Central memory CD4-positive, alpha-beta T cell (primary cell): ENCODE measurements around the gene TOMT.

Source experiments
- DNase-seq: peaks from one replicate; pipeline ENCODE4 v3.0.0; 2022

TOMT gene

DNA sequence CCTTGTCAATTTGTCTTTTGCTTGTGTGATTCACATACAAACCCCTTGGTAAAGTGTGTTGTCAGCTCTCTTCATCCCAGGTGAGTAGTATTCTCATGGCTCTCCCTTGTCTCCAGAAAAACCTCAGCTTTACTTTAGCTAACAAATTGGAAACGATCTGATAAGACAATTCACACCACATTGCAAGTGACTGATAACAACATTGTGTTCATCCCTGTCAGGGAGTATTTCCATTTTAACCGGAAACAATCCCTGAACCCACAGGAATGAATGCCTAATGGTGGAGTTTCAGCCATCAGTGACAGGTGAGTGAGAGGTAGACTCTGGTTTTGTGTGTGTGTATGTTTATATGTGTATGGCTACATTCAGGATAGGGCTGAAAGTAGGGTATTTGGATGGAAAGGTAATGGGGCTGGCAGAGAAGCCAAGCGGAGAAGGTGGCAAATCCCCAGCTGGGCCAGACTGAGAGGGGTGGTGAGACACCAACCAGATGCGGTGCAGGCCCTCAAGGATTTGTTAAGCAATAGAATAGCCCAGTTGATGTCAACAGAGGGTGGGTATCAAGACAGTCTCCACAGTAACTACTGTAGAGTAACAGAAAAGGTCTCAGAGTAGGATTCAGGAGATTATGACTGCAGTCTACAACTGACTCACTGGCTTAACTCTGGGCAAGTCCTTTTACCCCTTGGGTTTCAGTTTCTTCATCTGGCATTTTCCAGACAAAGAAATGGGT lies 17.5 kb upstream of the TOMT start:
- no peak for DNase-seq

DNA sequence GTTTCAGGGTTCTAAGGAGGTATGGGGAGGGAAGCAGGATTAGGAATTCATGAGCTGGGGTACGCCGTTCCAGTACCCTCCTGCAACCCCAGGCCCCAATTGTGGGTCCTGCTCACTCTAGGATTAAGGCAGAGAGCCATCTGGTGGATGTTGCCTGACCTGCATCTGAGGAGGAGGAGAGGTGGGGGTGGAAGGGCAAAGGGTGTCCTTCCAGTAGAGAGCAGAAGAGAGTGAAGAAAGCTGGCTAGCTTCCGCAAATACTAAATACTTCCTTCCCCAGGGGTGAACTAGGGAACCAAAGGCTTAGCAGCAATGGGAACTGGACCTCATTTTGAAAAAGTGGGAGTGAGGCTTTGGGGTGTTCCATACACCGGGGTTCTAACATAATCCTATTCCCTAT lies 14.4 kb upstream of the TOMT start:
- peak; percentile 53 for DNase-seq

GRCh38 chr11:72098741-72099140 lies 7.0 kb upstream of the TOMT start:
- no peak for DNase-seq

GRCh38 chr11:72100009-72100408 lies 5.7 kb upstream of the TOMT start:
- DNase-seq: no peak

- no peak for DNase-seq
These were observed 5.3 kb upstream of the TOMT start for GRCh38 chr11:72100462-72100861.

DNA sequence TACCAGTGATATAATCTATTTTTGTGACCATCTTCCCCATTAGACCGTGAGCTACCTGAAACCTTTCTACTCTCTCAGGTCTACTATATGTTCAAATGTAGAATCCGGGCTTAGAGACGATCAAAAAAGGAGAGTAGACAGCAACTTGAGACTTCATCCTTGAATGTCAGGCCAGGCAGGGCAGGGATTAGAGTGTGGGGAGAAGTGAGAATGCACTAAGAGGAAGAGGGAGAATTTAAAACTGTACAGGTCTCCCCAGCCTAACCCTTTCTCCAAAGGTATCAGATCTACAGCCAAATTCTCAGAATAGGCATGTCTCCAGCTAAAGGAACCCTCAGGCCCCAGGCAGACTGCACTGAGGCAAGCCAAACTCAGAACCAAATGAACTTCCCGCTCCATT lies 3.6 kb upstream of the TOMT start:
- DNase-seq: no peak

DNA sequence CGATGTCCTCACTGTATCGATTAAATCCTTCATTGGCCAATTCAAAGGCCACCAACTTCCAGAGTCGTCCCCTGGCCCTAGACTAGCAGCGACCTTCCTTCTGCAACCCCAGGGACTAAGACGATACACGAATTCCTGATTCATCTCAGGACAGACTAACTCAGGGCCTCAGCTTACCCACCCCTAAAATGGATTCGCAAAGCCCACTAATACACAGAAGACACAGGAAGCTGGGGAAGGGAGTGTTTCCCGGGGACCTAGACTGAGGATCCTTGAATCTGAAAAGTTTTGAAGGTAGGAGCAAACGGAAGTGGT lies 3.1 kb upstream of the TOMT start:
- DNase-seq: no peak

DNA sequence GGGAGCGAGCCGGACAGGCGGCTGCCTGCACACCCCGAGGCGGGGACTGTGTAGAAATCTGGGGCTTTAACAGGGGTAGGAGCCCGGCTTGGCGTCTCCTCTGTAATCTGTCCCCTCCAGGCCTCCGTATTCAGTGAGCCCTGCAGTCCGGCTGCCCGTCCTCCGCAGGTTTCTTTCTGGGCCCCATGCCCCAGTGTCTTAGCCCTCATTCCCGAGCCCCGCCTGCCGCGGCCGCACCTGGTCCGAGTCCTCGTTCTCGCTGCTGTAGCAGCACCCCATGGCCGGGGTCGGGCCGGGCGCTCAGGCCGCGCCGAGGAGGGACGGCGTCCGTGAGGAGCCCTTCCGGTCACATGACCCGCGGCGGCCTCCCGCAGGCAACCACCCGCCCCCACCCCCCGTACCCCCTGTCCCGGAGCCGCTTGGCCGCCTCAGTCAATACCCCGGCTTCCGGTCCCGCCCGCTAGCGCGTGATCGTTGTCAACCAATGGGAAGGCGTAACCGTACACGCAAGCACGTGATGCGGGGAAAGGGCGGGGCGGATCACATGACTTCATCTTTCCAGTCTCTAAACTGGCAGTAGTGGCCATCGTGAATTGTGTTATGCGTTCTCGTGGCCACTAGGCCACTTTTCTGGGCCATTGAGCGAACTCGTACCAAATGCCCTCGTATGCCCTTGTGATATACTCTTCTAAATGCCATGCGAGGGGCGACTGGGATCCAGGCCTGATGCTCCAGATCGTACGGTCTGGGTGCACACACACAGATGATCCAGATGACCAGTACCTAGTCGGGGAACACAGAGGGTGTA lies 2.6 kb upstream of the TOMT start, which contains the start of gene LAMTOR1:
LAMTOR1 (minus strand) TSS at position 352 of the 808 bp plus-strand sequence; CDS start at position 279, 73 bp downstream.
- peak; percentile 96 for DNase-seq

DNA sequence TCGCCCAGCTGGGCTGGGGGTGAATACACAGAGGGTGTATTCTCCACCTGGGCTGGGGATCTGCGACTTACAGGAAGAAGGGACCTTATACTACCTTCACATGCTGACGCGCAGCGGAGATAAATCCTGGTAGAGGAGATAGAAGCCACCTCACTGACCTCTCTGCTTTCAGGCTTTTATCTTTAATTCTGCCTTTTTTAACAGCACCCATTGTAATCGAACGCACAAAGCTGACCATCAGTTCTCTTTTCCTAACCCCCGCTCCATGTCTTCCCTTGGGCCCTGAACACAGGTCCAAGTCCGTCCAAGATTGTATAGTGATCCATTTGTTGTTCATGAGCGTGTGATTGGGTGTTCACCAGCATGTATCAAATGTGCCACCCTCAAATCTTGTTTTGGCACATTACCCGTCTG lies 2.0 kb upstream of the TOMT start:
- DNase-seq: no peak

- no peak for DNase-seq
These were observed 5.8 kb downstream of the TOMT start for GRCh38 chr11:72111300-72112142.

GRCh38 chr11:72112143-72112977 lies 6.6 kb downstream of the TOMT start, which contains the start of gene ANAPC15:
Gene ANAPC15 (minus strand): TSS chr11:72112695. CDS start chr11:72111276, 1,419 bp downstream.
- DNase-seq: peak; percentile 99

DNA sequence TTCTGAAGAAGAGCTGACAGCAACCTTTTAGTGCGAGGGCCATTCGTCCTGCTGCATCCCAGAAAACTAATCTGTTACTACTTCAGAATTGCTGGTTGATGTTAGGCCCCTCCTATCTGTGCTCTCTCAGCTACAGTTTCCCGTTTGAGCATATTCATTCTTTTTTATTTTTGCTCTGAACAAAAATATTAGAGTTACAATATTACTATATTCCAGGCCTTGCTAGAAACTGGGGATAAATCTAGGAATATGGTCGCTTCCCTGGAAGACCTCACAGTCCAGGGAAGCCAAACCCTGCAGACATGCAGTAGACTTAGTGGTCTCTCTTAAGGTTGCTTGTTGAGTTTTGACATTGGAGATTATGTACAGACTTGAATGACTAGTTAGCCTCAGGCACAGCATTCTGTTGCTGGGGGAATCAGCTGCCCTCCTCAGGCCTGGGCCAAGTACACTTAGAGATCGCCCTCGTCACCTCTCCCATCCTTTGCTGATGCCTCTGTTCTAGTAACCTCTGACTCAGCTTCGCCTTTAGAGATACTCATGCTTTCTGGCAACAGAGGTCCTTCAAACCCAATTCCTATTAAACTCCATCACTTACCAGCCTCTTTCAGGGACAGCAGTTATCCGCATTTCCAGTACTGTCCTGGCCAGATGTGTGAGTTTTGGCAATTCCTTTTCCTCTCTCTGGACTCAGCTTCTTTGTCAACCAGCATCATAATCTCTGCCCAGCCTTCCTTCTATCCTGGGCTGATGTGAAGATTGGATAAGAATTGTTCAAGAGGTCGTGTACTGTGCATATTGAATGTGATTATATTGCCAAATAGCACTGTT lies 7.5 kb downstream of the TOMT start:
- DNase-seq: no peak

- no peak for DNase-seq
These were observed 8.8 kb downstream of the TOMT start for GRCh38 chr11:72114570-72114969.

GRCh38 chr11:72116019-72116755 lies 10.5 kb downstream of the TOMT start:
- DNase-seq: no peak

DNA sequence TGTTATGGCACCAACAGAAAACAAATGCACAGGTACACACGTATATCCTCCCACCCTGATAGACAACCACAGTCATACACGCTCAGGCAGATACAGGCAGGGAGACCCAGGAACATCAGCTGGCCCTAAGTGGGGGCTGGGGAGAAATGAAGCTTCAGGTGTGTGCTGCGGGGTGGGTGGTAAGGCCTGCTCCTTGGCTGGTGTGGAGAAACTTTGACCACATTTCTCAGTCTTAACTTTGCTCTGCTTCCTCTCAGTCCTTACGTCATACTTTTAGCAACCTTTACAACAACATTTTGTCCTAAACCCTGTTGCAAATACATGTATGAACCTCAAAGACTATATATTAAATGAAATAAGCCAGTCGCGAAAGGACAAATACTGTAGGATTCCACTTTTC lies 13.5 kb downstream of the TOMT start:
- DNase-seq: no peak

DNA sequence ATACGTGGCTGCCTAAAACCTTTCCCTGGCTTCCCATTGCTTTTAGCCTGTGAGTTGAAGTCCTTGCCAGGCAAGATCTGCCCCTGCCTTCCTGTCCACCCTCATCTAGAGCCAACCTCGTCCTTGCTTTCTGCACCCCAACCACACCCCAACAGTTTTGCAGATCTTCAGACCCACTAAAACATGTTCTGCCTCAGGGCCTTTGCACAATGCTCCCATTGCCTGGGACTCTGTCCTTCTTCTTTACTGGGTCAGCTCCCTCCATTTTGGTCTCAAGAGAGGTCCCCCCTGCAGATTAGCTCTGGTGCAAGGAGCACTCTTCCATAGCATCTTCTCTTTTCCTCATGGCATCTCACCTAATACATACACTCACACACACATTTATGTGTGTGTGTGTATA lies 15.2 kb downstream of the TOMT start:
- DNase-seq: no peak

DNA sequence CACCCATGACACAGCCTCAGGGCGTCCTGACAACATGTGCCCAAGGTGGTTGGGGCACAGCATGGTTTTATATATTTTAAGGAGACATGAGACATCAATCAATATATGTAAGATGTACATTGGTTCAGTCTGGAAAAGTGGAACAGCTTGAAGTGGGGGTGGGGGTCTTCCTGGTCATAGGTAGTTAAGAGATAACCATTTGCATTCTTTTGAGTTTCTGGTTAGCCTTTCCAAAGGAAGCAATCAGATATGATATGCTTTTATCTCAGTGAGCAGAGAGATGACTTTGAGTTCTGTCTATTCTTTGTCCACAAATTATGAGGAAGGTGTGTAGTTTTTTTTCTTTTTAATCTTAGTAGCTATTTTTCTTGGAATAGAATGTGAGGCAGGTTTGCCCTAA lies 16.9 kb downstream of the TOMT start:
- no peak for DNase-seq

GRCh38 chr11:72123117-72123653 lies 17.5 kb downstream of the TOMT start:
- DNase-seq: no peak

- DNase-seq: no peak
These were observed 18.3 kb downstream of the TOMT start for GRCh38 chr11:72124046-72124445.

- no peak for DNase-seq
These were observed 20.2 kb downstream of the TOMT start for GRCh38 chr11:72125956-72126355.
